Measurements from ENCODE around the gene RGS7. TPM values are rescaled to one million over a fixed set of nuclear protein-coding genes. Genes with fewer than 3 reads are reported as not detected.

Gene RGS7
- total and polyA plus RNA-seq, 10 donors: 0.09 to 1.8 (median 0.72) TPM; not detected in 1

- DNase-seq: no peak
- Histone ChIP-seq H3K27me3 (replicated peaks in 1 of 7) (no peaks in the 10 kb centered on the region), H3K4me3 (no peak overlapping the region), H3K4me1 (no peaks in the 10 kb centered on the region), H3K36me3 (no peaks in the 10 kb centered on the region), H3K9me3 (peaks cover 0 to 6% (median 0%) of the 10 kb centered on the region in 8 donors), H3K27ac (no peak overlapping the region)
- TF ChIP-seq CTCF (IDR thresholded peaks at IDR 0.05 in 8 of 11, conservative IDR thresholded peaks at IDR 0.05 in 3 of 11) (no peak), POLR2A (IDR thresholded peaks at IDR 0.05) (no peak), POLR2AphosphoS5 (IDR thresholded peaks at IDR 0.05) (no peak)
- 63 to 73% (median 68%) methylated on average over 5 of the region's 5 CpGs for WGBS, 5 donors
- intact Hi-C loops (cut with DNase I; ENCODE audit: low total_unique reads): no loop called here
Measured at GRCh38 chr1:241063276-241063675, 293.7 kb downstream of the RGS7 start.

- Histone ChIP-seq H3K4me1 (no peaks in the 10 kb centered on the region), H3K27me3 (replicated peaks in 1 of 7) (no peaks in the 10 kb centered on the region), H3K9me3 (peaks cover 0 to 6% (median 0%) of the 10 kb centered on the region in 8 donors), H3K4me3 (no peak overlapping the region), H3K27ac (no peak overlapping the region), H3K36me3 (no peaks in the 10 kb centered on the region)
- intact Hi-C loops (cut with DNase I; ENCODE audit: low total_unique reads): no loop called here
- no peak for DNase-seq
- TF ChIP-seq CTCF (IDR thresholded peaks at IDR 0.05 in 8 of 11, conservative IDR thresholded peaks at IDR 0.05 in 3 of 11): no peak
- WGBS, 5 donors: 78 to 92% (median 85%) methylated on average over 3 of the region's 3 CpGs
Measured at GRCh38 chr1:241061062-241061461, 295.9 kb downstream of the RGS7 start.

GRCh38 chr1:241048622-241049021 lies 308.4 kb downstream of the RGS7 start:
- H3K27me3 ChIP-seq (replicated peaks in 1 of 7): no peaks in the 10 kb centered on the region
- 52 to 78% (median 56%) methylated on average over 4 of the region's 4 CpGs for WGBS, 5 donors
- DNase-seq: no peak
- intact Hi-C loops (cut with DNase I; ENCODE audit: low total_unique reads): no loop called here
- H3K4me1 ChIP-seq: no peaks in the 10 kb centered on the region
- no peaks in the 10 kb centered on the region for H3K9me3 ChIP-seq
- no peak overlapping the region for H3K27ac ChIP-seq
- H3K4me3 ChIP-seq: no peak overlapping the region
- no peaks in the 10 kb centered on the region for H3K36me3 ChIP-seq
- no peak for TF ChIP-seq POLR2AphosphoS5 (IDR thresholded peaks at IDR 0.05)
- TF ChIP-seq POLR2A (IDR thresholded peaks at IDR 0.05): no peak
- no peak for TF ChIP-seq CTCF (IDR thresholded peaks at IDR 0.05 in 8 of 11, conservative IDR thresholded peaks at IDR 0.05 in 3 of 11)

- Histone ChIP-seq H3K27me3 (replicated peaks in 1 of 7) (no peaks in the 10 kb centered on the region), H3K4me1 (no peaks in the 10 kb centered on the region), H3K9me3 (no peaks in the 10 kb centered on the region), H3K36me3 (no peaks in the 10 kb centered on the region), H3K27ac (no peak overlapping the region), H3K4me3 (no peak overlapping the region)
- no peak for DNase-seq
- 82 to 94% (median 87%) methylated on average over 2 of the region's 2 CpGs for WGBS, 5 donors
- intact Hi-C loops (cut with DNase I; ENCODE audit: low total_unique reads): no loop called here
- no peak for TF ChIP-seq POLR2A (IDR thresholded peaks at IDR 0.05)
Measured at GRCh38 chr1:241045659-241046058, 311.3 kb downstream of the RGS7 start.
